Measurements from ENCODE around the gene TMEM201. TPM values are rescaled to one million over a fixed set of nuclear protein-coding genes. Genes with fewer than 3 reads are reported as not detected.

Gene TMEM201
- total RNA-seq, 4 donors from 2014 or later: 3.3 to 9.9 (median 8.7) TPM

- no peak for DNase-seq
- Histone ChIP-seq H3K27me3 (no peaks in the 10 kb centered on the region), H3K4me3 (no peak overlapping the region), H3K27ac (no peak overlapping the region), H3K36me3 (peaks cover 0 to 42% (median 0%) of the 10 kb centered on the region in 3 donors), H3K4me1 (no peaks in the 10 kb centered on the region), H3K9me3 (no peaks in the 10 kb centered on the region)
- no peak for TF ChIP-seq POLR2A (IDR thresholded peaks at IDR 0.05)
- TF ChIP-seq, protein P1, sequence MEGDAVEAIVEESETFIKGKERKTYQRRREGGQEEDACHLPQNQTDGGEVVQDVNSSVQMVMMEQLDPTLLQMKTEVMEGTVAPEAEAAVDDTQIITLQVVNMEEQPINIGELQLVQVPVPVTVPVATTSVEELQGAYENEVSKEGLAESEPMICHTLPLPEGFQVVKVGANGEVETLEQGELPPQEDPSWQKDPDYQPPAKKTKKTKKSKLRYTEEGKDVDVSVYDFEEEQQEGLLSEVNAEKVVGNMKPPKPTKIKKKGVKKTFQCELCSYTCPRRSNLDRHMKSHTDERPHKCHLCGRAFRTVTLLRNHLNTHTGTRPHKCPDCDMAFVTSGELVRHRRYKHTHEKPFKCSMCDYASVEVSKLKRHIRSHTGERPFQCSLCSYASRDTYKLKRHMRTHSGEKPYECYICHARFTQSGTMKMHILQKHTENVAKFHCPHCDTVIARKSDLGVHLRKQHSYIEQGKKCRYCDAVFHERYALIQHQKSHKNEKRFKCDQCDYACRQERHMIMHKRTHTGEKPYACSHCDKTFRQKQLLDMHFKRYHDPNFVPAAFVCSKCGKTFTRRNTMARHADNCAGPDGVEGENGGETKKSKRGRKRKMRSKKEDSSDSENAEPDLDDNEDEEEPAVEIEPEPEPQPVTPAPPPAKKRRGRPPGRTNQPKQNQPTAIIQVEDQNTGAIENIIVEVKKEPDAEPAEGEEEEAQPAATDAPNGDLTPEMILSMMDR (IDR thresholded peaks at IDR 0.05): no peak
Observed at GRCh38 chr1:9580942-9581341, 7.8 kb upstream of the TMEM201 start.

DNA sequence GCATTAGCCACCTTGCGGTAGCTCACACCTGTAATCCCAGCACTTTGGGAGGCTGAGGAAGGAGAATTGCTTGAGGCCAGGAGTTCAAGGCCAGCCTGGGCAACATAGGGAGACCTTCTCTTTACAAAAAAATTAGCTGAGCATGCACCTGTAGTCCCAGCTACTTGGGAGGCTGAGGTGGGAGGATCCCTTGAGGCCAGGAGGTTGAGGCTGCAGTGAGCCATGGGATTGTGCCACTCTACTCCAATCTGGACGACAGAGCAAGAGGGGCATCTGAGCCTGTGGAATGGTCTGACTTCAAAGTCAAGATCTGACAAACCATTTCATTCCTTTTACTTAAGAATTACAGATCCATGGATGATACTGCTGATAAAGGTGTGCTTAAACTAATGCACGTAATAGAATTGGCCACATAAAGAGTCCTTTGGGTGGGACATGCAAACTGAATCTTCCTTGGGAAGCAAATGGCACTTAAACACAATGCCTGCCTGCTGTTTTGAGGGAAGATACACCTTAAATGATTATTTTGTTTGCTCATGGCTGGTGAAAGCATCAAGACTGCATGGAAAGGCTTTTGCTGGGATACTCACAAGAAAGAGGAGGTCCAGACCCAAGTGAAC, 2.5 kb upstream of the TMEM201 start:
- Histone ChIP-seq H3K9me3 (no peaks in the 10 kb centered on the region), H3K4me1 (peaks cover 0 to 20% (median 9%) of the 10 kb centered on the region in 4 donors), H3K36me3 (peaks cover 0 to 17% (median 0%) of the 10 kb centered on the region in 3 donors), H3K27me3 (no peaks in the 10 kb centered on the region), H3K4me3 (no peak overlapping the region), H3K27ac (no peak overlapping the region)
- TF ChIP-seq, protein P1 (IDR thresholded peaks at IDR 0.05): no peak
- no peak for TF ChIP-seq POLR2A (IDR thresholded peaks at IDR 0.05)
- peak in 1 of 3 donors; percentile 36 for DNase-seq

GRCh38 chr1:9589144-9589718, 520 bp downstream of the TMEM201 start:
- H3K4me1 ChIP-seq: peaks cover 0 to 34% (median 12%) of the 10 kb centered on the region in 4 donors
- H3K9me3 ChIP-seq: no peaks in the 10 kb centered on the region
- H3K36me3 ChIP-seq: no peaks in the 10 kb centered on the region
- peak; percentile 45 to 67 (median 66) for DNase-seq
- H3K4me3 ChIP-seq: peak overlapping the region; percentile 56 to 93 (median 78)
- TF ChIP-seq, protein P1 (IDR thresholded peaks at IDR 0.05): no peak
- no peak for TF ChIP-seq POLR2A (IDR thresholded peaks at IDR 0.05)
- H3K27ac ChIP-seq: peak overlapping the region; percentile 26 to 79 (median 54)
- H3K27me3 ChIP-seq: no peaks in the 10 kb centered on the region

GRCh38 chr1:9589719-9590157, 1.0 kb downstream of the TMEM201 start:
- Histone ChIP-seq H3K4me3 (peak overlapping the region; percentile 56 to 93 (median 78)), H3K9me3 (no peaks in the 10 kb centered on the region), H3K27ac (peak overlapping the region in 1 of 4 donors; percentile 79), H3K27me3 (no peaks in the 10 kb centered on the region), H3K4me1 (peaks cover 0 to 34% (median 12%) of the 10 kb centered on the region in 4 donors), H3K36me3 (no peaks in the 10 kb centered on the region)
- no peak for DNase-seq
- TF ChIP-seq, protein P1 (IDR thresholded peaks at IDR 0.05): no peak
- no peak for TF ChIP-seq POLR2A (IDR thresholded peaks at IDR 0.05)

GRCh38 chr1:9590201-9590600, 1.5 kb downstream of the TMEM201 start:
- Histone ChIP-seq H3K27me3 (no peaks in the 10 kb centered on the region), H3K4me3 (no peak overlapping the region), H3K27ac (no peak overlapping the region), H3K9me3 (no peaks in the 10 kb centered on the region), H3K36me3 (no peaks in the 10 kb centered on the region), H3K4me1 (peaks cover 0 to 34% (median 12%) of the 10 kb centered on the region in 4 donors)
- DNase-seq: peak in 1 of 3 donors; percentile 46
- TF ChIP-seq, protein P1 (IDR thresholded peaks at IDR 0.05): no peak
- no peak for TF ChIP-seq POLR2A (IDR thresholded peaks at IDR 0.05)

Data from Peyer's patch (tissue), 4 donors.